Right atrium auricular region (tissue), 2 donors: ENCODE data around the gene KLHL7. TPM values are rescaled to one million over a fixed set of nuclear protein-coding genes. Genes with fewer than 3 reads are reported as not detected.
"Not testable (repeated sequence)": the region's sequence is repeated elsewhere in the genome, so short reads cannot be mapped to it uniquely, and the experiment has no call there.

Source experiments
- DNase-seq: peaks from one replicate; pipeline ENCODE4 v3.0.0-alpha.2; 2019; ENCODE audit warnings: low spot score
- H3K27ac ChIP-seq, 2 donors: fragments of 200-600 bp; sonication (generic); 1 replicate in 1 of 2; 2 replicates in 1 of 2; pipeline ENCODE4 v1.5.1; 2016 to 2019
- H3K27me3 ChIP-seq, 2 donors: fragments of 200-600 bp; sonication (generic); one replicate each; pipeline versions ENCODE4 v1.5.1 to v1.6.0; 2017 to 2019
- H3K36me3 ChIP-seq: fragments of 200-600 bp; sonication (generic); one replicate; pipeline ENCODE4 v1.5.1; 2016
- H3K4me1 ChIP-seq, 2 donors: fragments of 200-600 bp; sonication (generic); one replicate each; pipeline versions ENCODE4 v1.5.1 to v1.6.0; 2017 to 2019
- H3K4me3 ChIP-seq, 2 donors: fragments of 200-600 bp; sonication (generic); 1 replicate in 1 of 2; 2 replicates in 1 of 2; pipeline ENCODE4 v1.5.1; 2017 to 2019; ENCODE audit warnings: mild to moderate bottlenecking in 1 of 2, moderate library complexity in 1 of 2
- H3K9me3 ChIP-seq, 2 donors: fragments of 200-600 bp; sonication (generic); one replicate each; pipeline ENCODE4 v1.5.1; 2019
- CTCF ChIP-seq, 2 donors: fragments of 200-600 bp; sonication (generic); IDR thresholded peaks; one replicate each; pipeline ENCODE4 v1.5.1; 2019; ENCODE audit warnings: antibody characterized with exemption in 2 of 2
- total RNA-seq, 2 donors: library from RNA; depleted of rRNA; stranded (reverse); fragments of >200 nt; gene quantifications; one replicate each; pipeline ENCODE4 v1.1.0, GENCODE V29; 2016

Gene KLHL7
- total RNA-seq, 2 donors from 2014 or later, result 37.3 to 87.6 TPM

GRCh38 chr7:23121165-23121564, 15.6 kb downstream of the KLHL7 start:
- H3K36me3 ChIP-seq, result peaks cover 15% of the 10 kb centered on the region
- TF ChIP-seq CTCF (IDR thresholded peaks at IDR 0.05), result no peak
- H3K4me3 ChIP-seq, result no peak overlapping the region
- peaks cover 0 to 22% of the 10 kb centered on the region in 2 donors for H3K4me1 ChIP-seq
- no peaks in the 10 kb centered on the region for H3K9me3 ChIP-seq
- no peak for DNase-seq
- no peaks in the 10 kb centered on the region for H3K27me3 ChIP-seq
- peak overlapping the region in 1 of 2 donors; percentile 75 for H3K27ac ChIP-seq

GRCh38 chr7:23123007-23123406, 17.4 kb downstream of the KLHL7 start:
- DNase-seq, result no peak
- H3K9me3 ChIP-seq, result no peaks in the 10 kb centered on the region
- H3K27me3 ChIP-seq, result no peaks in the 10 kb centered on the region
- H3K4me3 ChIP-seq, result peak overlapping the region in 1 of 2 donors; percentile 14
- no peak for TF ChIP-seq CTCF (IDR thresholded peaks at IDR 0.05)
- peaks cover 0 to 15% of the 10 kb centered on the region in 2 donors for H3K4me1 ChIP-seq
- peaks cover 30% of the 10 kb centered on the region for H3K36me3 ChIP-seq
- peak overlapping the region; percentile 60 to 79 for H3K27ac ChIP-seq

- peak overlapping the region; percentile 3 to 14 for H3K4me3 ChIP-seq
- no peak for DNase-seq
- peaks cover 0 to 10% of the 10 kb centered on the region in 2 donors for H3K4me1 ChIP-seq
These were observed 17.9 kb downstream of the KLHL7 start for GRCh38 chr7:23123465-23123864.

GRCh38 chr7:23129036-23129435, 23.5 kb downstream of the KLHL7 start:
- Histone ChIP-seq H3K4me3 (no peak overlapping the region), H3K27ac (peak overlapping the region; percentile 41 to 60), H3K27me3 (no peaks in the 10 kb centered on the region), H3K36me3 (peaks cover 36% of the 10 kb centered on the region), H3K9me3 (no peaks in the 10 kb centered on the region), H3K4me1 (peaks cover 0 to 11% of the 10 kb centered on the region in 2 donors)
- no peak for TF ChIP-seq CTCF (IDR thresholded peaks at IDR 0.05)
- no peak for DNase-seq

More at GRCh38 chr7:23123465-23123864, 17.9 kb downstream of the KLHL7 start:
- Histone ChIP-seq H3K9me3 (no peaks in the 10 kb centered on the region), H3K36me3 (peaks cover 30% of the 10 kb centered on the region), H3K27me3 (no peaks in the 10 kb centered on the region), H3K27ac (peak overlapping the region; percentile 60 to 79)
- TF ChIP-seq CTCF (IDR thresholded peaks at IDR 0.05), result no peak

- H3K27ac ChIP-seq, H3K4me1 ChIP-seq, H3K4me3 ChIP-seq, DNase-seq, H3K9me3 ChIP-seq, H3K27me3 ChIP-seq: not testable (repeated sequence)
- H3K36me3 ChIP-seq, result peaks cover 15% of the 10 kb centered on the region
These were observed 26.2 kb downstream of the KLHL7 start for GRCh38 chr7:23131799-23132198.

GRCh38 chr7:23133797-23134196, 28.2 kb downstream of the KLHL7 start:
- Histone ChIP-seq H3K27me3 (no peaks in the 10 kb centered on the region), H3K36me3 (peaks cover 6% of the 10 kb centered on the region), H3K9me3 (no peaks in the 10 kb centered on the region), H3K27ac (peak overlapping the region in 1 of 2 donors; percentile 54), H3K4me3 (no peak overlapping the region), H3K4me1 (peaks cover 0 to 7% of the 10 kb centered on the region in 2 donors)
- DNase-seq, result no peak
- no peak for TF ChIP-seq CTCF (IDR thresholded peaks at IDR 0.05)
